ENCODE data around the gene RNF113A. TPM values are rescaled to one million over a fixed set of nuclear protein-coding genes. Genes with fewer than 3 reads are reported as not detected.

RNF113A gene
- total and polyA plus RNA-seq, 11 donors: 8.0 to 12.9 (median 10.1) TPM

DNA sequence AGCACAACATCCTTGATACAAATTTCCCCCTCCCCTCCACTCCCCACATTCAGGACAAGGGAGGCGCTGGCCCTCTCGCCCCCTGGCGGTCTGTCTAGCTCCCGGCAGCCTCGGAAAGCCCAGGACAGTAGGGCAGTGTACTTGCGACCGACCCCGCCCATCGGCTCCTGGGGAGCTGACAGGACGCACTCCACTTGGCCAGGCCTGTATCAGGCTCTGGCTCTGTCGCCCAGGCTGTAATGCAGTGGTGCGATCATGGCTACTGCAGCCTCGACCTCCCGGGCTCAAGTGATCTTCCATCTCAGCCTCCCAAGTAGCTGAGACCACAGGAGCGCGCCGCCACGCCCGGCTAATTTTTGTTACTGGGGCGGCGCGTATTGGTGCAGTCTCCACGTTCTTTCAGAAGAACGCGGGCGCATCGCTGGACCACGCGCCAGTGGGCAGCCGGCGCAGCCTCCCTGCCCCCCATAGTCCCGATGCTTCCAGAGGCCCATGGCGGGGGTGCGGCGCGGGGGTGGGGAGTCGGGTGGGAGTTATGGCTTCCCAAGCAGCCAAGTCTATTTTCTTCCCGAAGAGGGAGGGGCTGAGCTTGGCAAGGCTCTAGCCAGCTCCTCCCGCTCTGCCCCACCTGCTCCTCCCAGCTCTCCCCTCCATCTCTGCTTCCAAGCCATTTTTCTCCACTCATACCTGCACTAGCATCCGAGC lies 16.3 kb upstream of the RNF113A start:
- no peaks in the 10 kb centered on the region for H3K36me3 ChIP-seq
- TF ChIP-seq, protein P1, sequence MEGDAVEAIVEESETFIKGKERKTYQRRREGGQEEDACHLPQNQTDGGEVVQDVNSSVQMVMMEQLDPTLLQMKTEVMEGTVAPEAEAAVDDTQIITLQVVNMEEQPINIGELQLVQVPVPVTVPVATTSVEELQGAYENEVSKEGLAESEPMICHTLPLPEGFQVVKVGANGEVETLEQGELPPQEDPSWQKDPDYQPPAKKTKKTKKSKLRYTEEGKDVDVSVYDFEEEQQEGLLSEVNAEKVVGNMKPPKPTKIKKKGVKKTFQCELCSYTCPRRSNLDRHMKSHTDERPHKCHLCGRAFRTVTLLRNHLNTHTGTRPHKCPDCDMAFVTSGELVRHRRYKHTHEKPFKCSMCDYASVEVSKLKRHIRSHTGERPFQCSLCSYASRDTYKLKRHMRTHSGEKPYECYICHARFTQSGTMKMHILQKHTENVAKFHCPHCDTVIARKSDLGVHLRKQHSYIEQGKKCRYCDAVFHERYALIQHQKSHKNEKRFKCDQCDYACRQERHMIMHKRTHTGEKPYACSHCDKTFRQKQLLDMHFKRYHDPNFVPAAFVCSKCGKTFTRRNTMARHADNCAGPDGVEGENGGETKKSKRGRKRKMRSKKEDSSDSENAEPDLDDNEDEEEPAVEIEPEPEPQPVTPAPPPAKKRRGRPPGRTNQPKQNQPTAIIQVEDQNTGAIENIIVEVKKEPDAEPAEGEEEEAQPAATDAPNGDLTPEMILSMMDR (IDR thresholded peaks at IDR 0.05): peak; percentile 26 to 60 (median 41)
- TF ChIP-seq POLR2A (IDR thresholded peaks at IDR 0.05): no peak
- DNase-seq (peak; percentile 33 to 83 (median 60)), ATAC-seq (peak in 3 of 4 donors; percentile 79 to 93 (median 86))
- no peaks in the 10 kb centered on the region for H3K27me3 ChIP-seq
- intact Hi-C loops (cut with DNase I): no loop called here
- H3K4me1 ChIP-seq: peaks cover 0 to 5% (median 0%) of the 10 kb centered on the region in 12 donors
- H3K4me3 ChIP-seq: peak overlapping the region in 9 of 12 donors; percentile 24 to 48 (median 36)
- WGBS, 4 donors: 5 to 62% (median 23%) methylated on average over 26 to 40 of the region's 40 CpGs
- no peaks in the 10 kb centered on the region for H3K9me3 ChIP-seq
- H3K27ac ChIP-seq: no peak overlapping the region

DNA sequence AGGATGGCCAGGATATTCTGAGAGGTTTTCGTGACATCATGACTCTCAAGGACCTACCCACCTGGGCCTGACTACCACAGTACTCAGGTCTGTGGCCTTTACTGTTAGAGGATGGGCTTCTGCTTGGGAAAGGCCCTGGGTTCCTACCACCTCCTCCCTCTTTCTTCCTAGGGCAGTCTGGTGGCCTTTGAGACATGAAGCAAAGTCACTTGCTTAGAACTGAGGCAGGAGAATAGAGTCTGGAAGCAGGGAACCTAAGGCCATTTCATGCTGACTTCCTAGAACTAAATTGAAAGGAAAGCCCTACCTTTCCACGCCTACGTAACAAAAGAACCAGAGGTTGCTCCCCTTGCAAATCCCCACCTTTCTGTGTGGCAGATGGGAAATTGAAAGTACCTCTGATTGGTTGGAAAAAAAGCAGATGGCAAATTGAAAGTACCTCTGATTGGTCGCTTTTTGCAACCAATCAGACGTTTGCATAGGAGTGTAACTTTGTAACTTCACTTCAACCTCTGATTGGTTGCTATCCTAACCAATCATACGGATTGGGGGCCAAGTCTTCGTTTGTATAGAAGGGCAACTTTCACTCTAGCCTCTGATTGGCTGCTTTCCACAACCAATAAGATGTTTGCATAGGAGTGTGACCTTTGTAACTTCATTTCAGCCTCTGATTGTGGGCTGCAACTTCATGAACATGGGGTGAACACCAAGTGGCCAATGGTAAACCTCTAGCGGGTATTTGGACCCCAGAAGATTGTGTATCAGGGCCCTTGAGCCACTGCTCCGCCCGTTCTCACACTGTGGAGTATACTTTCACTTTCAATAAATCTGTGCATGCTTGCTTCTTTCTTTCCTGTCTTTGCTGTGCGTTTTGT lies 14.3 kb upstream of the RNF113A start:
- Histone ChIP-seq H3K4me3 (no peak overlapping the region), H3K4me1 (peaks cover 0 to 5% (median 0%) of the 10 kb centered on the region in 12 donors), H3K9me3 (no peaks in the 10 kb centered on the region), H3K27me3 (no peaks in the 10 kb centered on the region), H3K27ac (no peak overlapping the region), H3K36me3 (no peaks in the 10 kb centered on the region)
- no peak for TF ChIP-seq POLR2A (IDR thresholded peaks at IDR 0.05)
- TF ChIP-seq, protein P1 (IDR thresholded peaks at IDR 0.05): no peak
- DNase-seq: no peak
- WGBS, 4 donors: 73 to 86% (median 82%) methylated on average over 11 of the region's 11 CpGs
- no peak for ATAC-seq
- intact Hi-C loops (cut with DNase I): no loop called here

DNA sequence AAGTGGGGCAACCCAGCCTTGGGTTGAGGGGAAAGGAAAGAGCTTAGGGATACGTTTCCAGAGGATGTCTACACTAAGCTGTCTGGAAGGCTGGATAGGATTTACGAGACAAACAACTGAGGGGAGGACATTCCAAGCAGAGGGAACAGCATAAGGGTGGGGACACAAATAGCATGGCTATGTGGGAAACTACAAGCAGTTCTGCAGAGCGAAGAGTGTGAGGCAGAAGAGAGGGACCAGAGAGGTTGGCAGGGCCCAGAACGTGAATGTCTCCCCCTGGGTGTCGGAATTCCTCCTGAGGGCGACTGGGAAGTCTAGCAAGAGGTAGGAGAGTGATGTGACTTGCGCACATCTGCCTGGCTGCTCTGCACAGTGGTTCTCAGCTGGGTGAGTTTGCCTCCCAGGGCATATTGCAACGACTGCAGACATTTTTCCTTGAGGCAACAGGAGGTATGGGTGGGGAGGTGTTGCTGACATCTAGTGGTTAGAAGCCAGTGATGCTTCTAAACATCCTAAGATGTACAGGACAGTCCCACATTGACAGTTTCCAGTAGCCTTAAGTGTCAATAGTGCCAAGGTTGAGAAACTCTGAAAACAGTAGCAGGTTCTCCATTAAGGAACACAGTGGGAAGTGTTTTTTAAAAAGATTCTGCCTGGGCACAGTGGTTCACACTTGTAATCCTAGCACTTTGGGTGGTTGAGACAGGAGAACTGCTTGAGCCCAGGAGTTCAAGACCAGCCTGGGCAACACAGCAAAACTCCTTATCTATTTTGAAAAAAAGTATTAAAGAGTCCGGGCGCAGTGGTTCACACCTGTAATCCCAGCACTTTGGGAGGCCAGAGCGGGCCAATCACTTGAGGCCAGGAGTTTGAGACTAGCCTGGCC lies 9.3 kb upstream of the RNF113A start:
- ATAC-seq (peak in 3 of 4 donors; percentile 73 to 86 (median 79)), DNase-seq (peak in 1 of 5 donors; percentile 7)
- Histone ChIP-seq H3K9me3 (no peaks in the 10 kb centered on the region), H3K36me3 (peaks cover 0 to 41% (median 18%) of the 10 kb centered on the region in 9 donors), H3K4me1 (no peaks in the 10 kb centered on the region), H3K27ac (no peak overlapping the region), H3K4me3 (no peak overlapping the region), H3K27me3 (no peaks in the 10 kb centered on the region)
- TF ChIP-seq POLR2A (IDR thresholded peaks at IDR 0.05): no peak
- TF ChIP-seq, protein P1 (IDR thresholded peaks at IDR 0.05): peak; percentile 28 to 62 (median 42)
- 60 to 69% (median 61%) methylated on average over 11 of the region's 11 CpGs for WGBS, 4 donors
- intact Hi-C loops (cut with DNase I): no loop called here

All from heart left ventricle (tissue), 16 donors.